Upper lobe of right lung (tissue), 1 donor: ENCODE data around the gene CUX1. TPM values are rescaled to one million over a fixed set of nuclear protein-coding genes. Genes with fewer than 3 reads are reported as not detected.
"Not testable (repeated sequence)": the region's sequence is repeated elsewhere in the genome, so short reads cannot be mapped to it uniquely, and the experiment has no call there.

Source experiments
- ATAC-seq: fragments of 200-7000 bp; cut with Tn5 transposase; one replicate; pipeline ENCODE4 v1.9.1; 2020; ENCODE audit warnings: mild to moderate bottlenecking, moderate library complexity
- DNase-seq: peaks from one replicate; pipeline ENCODE4 v3.0.0-alpha.2; 2020
- H3K27ac ChIP-seq: fragments of 200-600 bp; one replicate; pipeline ENCODE4 v1.8.0; 2022
- H3K27me3 ChIP-seq: fragments of 200-600 bp; one replicate; pipeline ENCODE4 v1.8.0; 2022; ENCODE audit warnings: mild to moderate bottlenecking
- H3K36me3 ChIP-seq: fragments of 200-600 bp; one replicate; pipeline ENCODE4 v1.8.0; 2022
- H3K4me1 ChIP-seq: fragments of 200-600 bp; one replicate; pipeline ENCODE4 v1.8.0; 2022
- H3K4me3 ChIP-seq: fragments of 200-600 bp; one replicate; pipeline ENCODE4 v1.8.0; 2022; ENCODE audit warnings: mild to moderate bottlenecking
- H3K9me3 ChIP-seq: fragments of 200-600 bp; one replicate; pipeline ENCODE4 v1.8.0; 2022
- intact Hi-C: fragments of 100-400 bp; cut with DNase I; formaldehyde crosslinking; loops from one replicate; pipeline ENCODE4 v1.11.0; 2022
- total RNA-seq: library from RNA; stranded (reverse); fragmentation: NEBNext Ultra II Directional; extraction: Animal tissue kit (Norgen Biotek cat#: 25700); gene quantifications from one replicate; pipeline ENCODE4 v1.2.1, GENCODE V29; 2021
- TF ChIP-seq, protein P1 (sequence below): fragments of 200-600 bp; IDR thresholded peaks from one replicate; pipeline ENCODE4 v1.8.0; 2022; ENCODE audit warnings: antibody characterized with exemption
- donor health status: DM: no; HTN: yes; CAD: no; lungs with severe emphysema.

The CUX1 gene
- total RNA-seq, 1 donor from 2014 or later: 132 TPM

DNA sequence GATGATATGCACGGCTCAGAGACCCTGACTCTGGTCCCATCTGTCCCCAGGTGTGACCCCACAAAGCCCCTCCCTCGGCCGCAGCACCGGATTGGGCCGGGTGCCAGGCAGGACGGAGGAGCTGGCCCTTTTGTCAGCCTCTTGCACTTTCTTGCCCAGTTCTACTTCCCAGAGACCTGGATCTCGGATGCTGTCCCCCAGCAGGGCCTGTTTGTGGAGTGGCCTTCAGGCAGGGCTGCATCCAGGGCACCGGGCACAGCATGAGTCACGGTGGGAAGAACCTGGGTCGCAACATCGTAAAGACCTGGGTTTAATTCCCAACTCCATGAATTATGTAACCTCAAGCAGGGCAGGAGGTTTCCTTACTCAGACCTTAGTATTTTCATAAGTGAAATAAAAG lies 310.9 kb downstream of the CUX1 start:
- Histone ChIP-seq H3K9me3 (no peaks in the 10 kb centered on the region), H3K4me1 (peaks cover 8% of the 10 kb centered on the region), H3K4me3 (no peak overlapping the region), H3K27me3 (no peaks in the 10 kb centered on the region), H3K36me3 (no peaks in the 10 kb centered on the region), H3K27ac (no peak overlapping the region)
- no peak for ATAC-seq
- no peak for DNase-seq
- TF ChIP-seq, protein P1, sequence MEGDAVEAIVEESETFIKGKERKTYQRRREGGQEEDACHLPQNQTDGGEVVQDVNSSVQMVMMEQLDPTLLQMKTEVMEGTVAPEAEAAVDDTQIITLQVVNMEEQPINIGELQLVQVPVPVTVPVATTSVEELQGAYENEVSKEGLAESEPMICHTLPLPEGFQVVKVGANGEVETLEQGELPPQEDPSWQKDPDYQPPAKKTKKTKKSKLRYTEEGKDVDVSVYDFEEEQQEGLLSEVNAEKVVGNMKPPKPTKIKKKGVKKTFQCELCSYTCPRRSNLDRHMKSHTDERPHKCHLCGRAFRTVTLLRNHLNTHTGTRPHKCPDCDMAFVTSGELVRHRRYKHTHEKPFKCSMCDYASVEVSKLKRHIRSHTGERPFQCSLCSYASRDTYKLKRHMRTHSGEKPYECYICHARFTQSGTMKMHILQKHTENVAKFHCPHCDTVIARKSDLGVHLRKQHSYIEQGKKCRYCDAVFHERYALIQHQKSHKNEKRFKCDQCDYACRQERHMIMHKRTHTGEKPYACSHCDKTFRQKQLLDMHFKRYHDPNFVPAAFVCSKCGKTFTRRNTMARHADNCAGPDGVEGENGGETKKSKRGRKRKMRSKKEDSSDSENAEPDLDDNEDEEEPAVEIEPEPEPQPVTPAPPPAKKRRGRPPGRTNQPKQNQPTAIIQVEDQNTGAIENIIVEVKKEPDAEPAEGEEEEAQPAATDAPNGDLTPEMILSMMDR: no peak
- intact Hi-C loops: no loop called here

DNA sequence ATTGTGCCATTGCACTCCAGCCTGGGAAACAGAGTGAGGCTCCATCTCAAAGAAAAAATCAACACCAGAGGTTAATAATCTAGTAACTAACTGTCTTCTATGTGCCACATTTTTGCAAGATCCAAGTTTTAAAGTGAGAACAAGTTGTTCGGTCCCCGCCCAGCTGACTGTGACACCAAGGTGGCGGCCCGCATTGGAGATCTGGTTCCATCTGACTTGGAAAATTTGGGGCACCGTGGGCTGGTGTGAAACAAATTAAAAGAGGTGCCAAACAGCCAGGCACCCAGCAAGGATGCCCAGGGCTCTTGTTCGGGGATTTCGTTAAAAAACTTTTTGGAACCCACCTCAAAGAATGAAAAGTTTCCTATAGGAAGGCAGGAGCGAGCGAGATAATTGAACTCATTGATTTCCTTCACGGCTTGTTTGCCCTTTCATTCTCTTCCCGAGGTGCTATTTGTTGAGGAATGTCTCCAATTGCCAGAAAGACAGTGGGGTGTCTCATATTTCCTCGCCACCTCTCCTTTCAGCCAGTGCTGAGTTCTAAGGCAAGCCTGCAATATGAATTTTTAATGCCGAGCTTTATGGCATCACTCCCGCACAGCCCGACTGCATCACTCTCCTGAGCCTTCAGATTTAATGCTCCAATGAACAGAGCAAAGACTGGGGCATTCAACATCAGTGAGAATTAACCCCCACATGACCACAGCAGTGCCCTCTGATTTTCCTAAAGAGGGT lies 312.4 kb downstream of the CUX1 start:
- Histone ChIP-seq H3K27me3 (no peaks in the 10 kb centered on the region), H3K36me3 (no peaks in the 10 kb centered on the region), H3K27ac (no peak overlapping the region), H3K4me3 (no peak overlapping the region), H3K9me3 (no peaks in the 10 kb centered on the region), H3K4me1 (peaks cover 3% of the 10 kb centered on the region)
- TF ChIP-seq, protein P1: no peak
- intact Hi-C loops: no loop called here
- no peak for DNase-seq
- no peak for ATAC-seq

DNA sequence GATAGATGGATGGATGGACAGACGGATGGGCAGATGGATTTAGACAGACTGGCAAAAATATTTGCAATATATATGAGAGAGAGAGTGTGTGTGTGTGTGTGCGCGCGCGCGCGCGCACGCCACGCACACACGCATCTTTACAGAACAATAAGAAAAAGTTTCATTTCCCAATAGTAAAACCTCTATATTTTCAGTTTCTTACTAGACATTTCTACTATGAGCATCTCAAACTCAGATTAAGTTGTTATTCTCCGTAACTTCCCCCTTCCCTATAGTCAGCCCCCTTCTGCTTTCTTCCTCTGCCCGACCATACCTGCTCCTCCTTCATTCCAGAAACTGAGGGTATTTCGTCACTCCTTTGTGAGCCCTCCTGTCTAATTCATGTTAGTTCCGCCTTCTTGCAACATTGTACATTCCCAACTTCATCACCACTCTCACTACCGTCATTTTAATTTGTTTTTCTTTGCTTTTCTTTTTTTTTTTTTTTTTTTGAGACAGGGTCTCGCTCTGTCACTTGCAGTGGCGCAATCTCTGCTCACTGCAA lies 314.9 kb downstream of the CUX1 start:
- intact Hi-C loops: no loop called here
- no peaks in the 10 kb centered on the region for H3K36me3 ChIP-seq
- H3K9me3 ChIP-seq: no peaks in the 10 kb centered on the region
- H3K4me3 ChIP-seq: no peak overlapping the region
- H3K4me1 ChIP-seq: no peaks in the 10 kb centered on the region
- H3K27me3 ChIP-seq: no peaks in the 10 kb centered on the region
- TF ChIP-seq, protein P1: no peak
- H3K27ac ChIP-seq: no peak overlapping the region
- no peak for DNase-seq
- no peak for ATAC-seq

- ATAC-seq: no peak
- Histone ChIP-seq H3K9me3 (no peaks in the 10 kb centered on the region), H3K27ac (no peak overlapping the region), H3K27me3 (no peaks in the 10 kb centered on the region), H3K36me3 (no peaks in the 10 kb centered on the region), H3K4me3 (no peak overlapping the region), H3K4me1 (peaks cover 8% of the 10 kb centered on the region)
- intact Hi-C loops: no loop called here
- DNase-seq: no peak
- TF ChIP-seq, protein P1: no peak
These were observed 321.2 kb downstream of the CUX1 start for GRCh38 chr7:102138676-102139075.

DNA sequence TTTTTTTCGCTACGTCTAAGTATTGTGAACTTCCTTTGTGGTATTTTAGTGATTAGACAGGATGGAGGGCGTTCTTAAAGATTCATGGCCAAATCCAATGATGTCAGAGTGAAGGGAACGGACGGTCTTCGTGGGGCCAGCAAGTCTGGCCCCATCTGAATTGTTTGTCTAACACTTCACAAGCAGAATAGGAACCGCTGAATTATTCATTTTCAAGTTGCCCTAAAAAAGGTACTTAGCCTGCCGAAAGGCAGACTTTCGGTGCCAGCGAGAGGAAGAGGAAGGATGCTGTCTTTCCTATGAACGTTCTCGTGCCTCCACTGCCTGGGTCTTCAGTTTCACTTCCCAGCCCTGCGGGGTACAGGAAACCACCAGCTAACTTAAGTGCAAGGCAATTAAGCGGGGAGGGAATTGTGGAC lies 323.5 kb downstream of the CUX1 start:
- peak; percentile 67 for ATAC-seq

GRCh38 chr7:102142433-102142832 lies 325.0 kb downstream of the CUX1 start:
- H3K27ac ChIP-seq, H3K27me3 ChIP-seq, H3K9me3 ChIP-seq, DNase-seq, H3K4me1 ChIP-seq, ATAC-seq, H3K4me3 ChIP-seq, intact Hi-C loops, H3K36me3 ChIP-seq: not testable (repeated sequence)

More for the DNA sequence above, 323.5 kb downstream of the CUX1 start:
- H3K36me3 ChIP-seq: no peaks in the 10 kb centered on the region
- no peaks in the 10 kb centered on the region for H3K9me3 ChIP-seq
- no peak for DNase-seq
- H3K4me3 ChIP-seq: no peak overlapping the region
- intact Hi-C loops: no loop called here
- TF ChIP-seq, protein P1: no peak
- no peak overlapping the region for H3K27ac ChIP-seq
- H3K4me1 ChIP-seq: peaks cover 8% of the 10 kb centered on the region
- no peaks in the 10 kb centered on the region for H3K27me3 ChIP-seq
